Stimulated activated CD4-positive, alpha-beta T cell treated with anti-CD3 and anti-CD28 coated beads, Interleukin-1b, Interleukin-23, amount 100 ng/mL, for 24 hours (primary cell): Measurements from ENCODE around the gene ABAT.
"Not testable (repeated sequence)": the region's sequence is repeated elsewhere in the genome, so short reads cannot be mapped to it uniquely, and the experiment has no call there.

Experiments
- DNase-seq, 4 experiments: peaks; one replicate each; pipeline ENCODE4 v3.0.0-alpha.2; 2020; ENCODE audit warnings: low read depth in 4 of 4, low spot score in 1 of 4

Gene ABAT

GRCh38 chr16:8775359-8775758 is 100.9 kb downstream of the ABAT start:
- no peak for DNase-seq

- DNase-seq = no peak
These were observed 101.7 kb downstream of the ABAT start for GRCh38 chr16:8776129-8776584.

GRCh38 chr16:8777217-8777616 is 102.8 kb downstream of the ABAT start:
- no peak for DNase-seq

GRCh38 chr16:8781797-8782196 is 107.4 kb downstream of the ABAT start:
- no peak for DNase-seq

GRCh38 chr16:8782673-8783072 is 108.3 kb downstream of the ABAT start:
- no peak for DNase-seq

GRCh38 chr16:8785408-8785807 is 111.0 kb downstream of the ABAT start:
- no peak for DNase-seq

GRCh38 chr16:8786316-8786715 is 111.9 kb downstream of the ABAT start:
- DNase-seq = not testable (repeated sequence)

GRCh38 chr16:8788578-8789172 is 114.3 kb downstream of the ABAT start:
- DNase-seq = no peak

GRCh38 chr16:8795091-8795490 is 120.7 kb downstream of the ABAT start:
- no peak for DNase-seq

GRCh38 chr16:8795818-8796217 is 121.4 kb downstream of the ABAT start:
- DNase-seq = no peak

GRCh38 chr16:8796469-8797363 is 122.3 kb downstream of the ABAT start:
- DNase-seq = no peak

GRCh38 chr16:8797364-8798173 is 123.2 kb downstream of the ABAT start, which contains the start of the genes PMM2 and TMEM186:
Gene PMM2, plus strand, starts transcription at chr16:8797839. Its CDS starts 44 bp downstream, at chr16:8797883.
Gene TMEM186, minus strand, starts transcription at chr16:8797639. Its CDS starts 25 bp downstream, at chr16:8797614.
- peak; percentile 80 to 92 (median 87) for DNase-seq

GRCh38 chr16:8798174-8798527 is 123.7 kb downstream of the ABAT start:
- no peak for DNase-seq

GRCh38 chr16:8798535-8799157 is 124.2 kb downstream of the ABAT start:
- no peak for DNase-seq

GRCh38 chr16:8801701-8802100 is 127.3 kb downstream of the ABAT start:
- no peak for DNase-seq

- DNase-seq = not testable (repeated sequence)
These were observed 129.3 kb downstream of the ABAT start for GRCh38 chr16:8803733-8804132.

- no peak for DNase-seq
These were observed 129.9 kb downstream of the ABAT start for GRCh38 chr16:8804313-8804712.

- DNase-seq = no peak
These were observed 132.0 kb downstream of the ABAT start for GRCh38 chr16:8806272-8806983.

- DNase-seq = no peak
These were observed 132.8 kb downstream of the ABAT start for GRCh38 chr16:8807189-8807588.

GRCh38 chr16:8808009-8808408 is 133.6 kb downstream of the ABAT start:
- no peak for DNase-seq
